WERI-Rb-1 (cell line): Measurements from ENCODE around the gene NUDCD3.

Experiments
- DNase-seq: peaks from one replicate; pipeline ENCODE4 v3.0.0-alpha.2; 2020
- H3K27ac ChIP-seq: fragments of 250-450 bp; sonication (Bioruptor Pico); 2 replicates; pipeline ENCODE4 v1.5.1; 2020; ENCODE audit warnings: mild to moderate bottlenecking, moderate library complexity
- H3K27me3 ChIP-seq: fragments of 250-450 bp; sonication (Bioruptor Pico); 2 replicates; pipeline ENCODE4 v1.5.1; 2021; ENCODE audit warnings: mild to moderate bottlenecking, low read depth, moderate library complexity; ENCODE audit not compliant: insufficient read depth, severe bottlenecking
- H3K36me3 ChIP-seq: fragments of 250-450 bp; sonication (Bioruptor Pico); 2 replicates; pipeline ENCODE4 v1.5.1; 2020; ENCODE audit warnings: mild to moderate bottlenecking, moderate library complexity
- H3K4me3 ChIP-seq: 2 replicates; pipeline ENCODE4 v1.5.1; 2011; ENCODE audit warnings: low read depth, mild to moderate bottlenecking, control low read depth, low read length
- H3K9me3 ChIP-seq: fragments of 250-450 bp; sonication (Bioruptor Pico); 2 replicates; pipeline ENCODE4 v1.5.1; 2021; ENCODE audit warnings: mild to moderate bottlenecking, moderate library complexity; ENCODE audit not compliant: severe bottlenecking
- TF ChIP-seq, protein P1 (sequence below): IDR thresholded peaks from 2 replicates; pipeline ENCODE4 v1.5.1; 2011; ENCODE audit warnings: low read depth, mild to moderate bottlenecking, control low read depth, inconsistent platforms, low read length

The NUDCD3 gene

DNA sequence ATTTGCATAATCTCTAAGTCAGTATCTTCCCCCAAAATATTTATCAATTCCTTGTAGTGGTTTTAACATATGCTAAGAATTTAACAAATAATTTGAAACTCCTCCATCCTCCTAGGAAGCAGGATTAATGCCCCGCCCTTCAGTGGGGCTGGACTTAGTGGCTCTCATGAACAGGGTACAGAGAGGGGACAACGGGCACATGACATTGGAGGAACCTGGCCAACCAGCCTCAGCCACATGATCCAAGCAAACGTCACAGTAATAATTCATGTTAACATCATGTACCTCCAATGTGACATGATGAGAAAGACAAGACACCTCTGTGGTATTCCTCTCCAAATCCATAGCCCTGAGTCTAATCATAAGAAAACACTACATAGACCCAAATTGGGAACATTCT lies 50.5 kb downstream of the NUDCD3 start:
- H3K9me3 ChIP-seq, result no peaks in the 10 kb centered on the region
- no peak overlapping the region for H3K4me3 ChIP-seq
- TF ChIP-seq, protein P1, sequence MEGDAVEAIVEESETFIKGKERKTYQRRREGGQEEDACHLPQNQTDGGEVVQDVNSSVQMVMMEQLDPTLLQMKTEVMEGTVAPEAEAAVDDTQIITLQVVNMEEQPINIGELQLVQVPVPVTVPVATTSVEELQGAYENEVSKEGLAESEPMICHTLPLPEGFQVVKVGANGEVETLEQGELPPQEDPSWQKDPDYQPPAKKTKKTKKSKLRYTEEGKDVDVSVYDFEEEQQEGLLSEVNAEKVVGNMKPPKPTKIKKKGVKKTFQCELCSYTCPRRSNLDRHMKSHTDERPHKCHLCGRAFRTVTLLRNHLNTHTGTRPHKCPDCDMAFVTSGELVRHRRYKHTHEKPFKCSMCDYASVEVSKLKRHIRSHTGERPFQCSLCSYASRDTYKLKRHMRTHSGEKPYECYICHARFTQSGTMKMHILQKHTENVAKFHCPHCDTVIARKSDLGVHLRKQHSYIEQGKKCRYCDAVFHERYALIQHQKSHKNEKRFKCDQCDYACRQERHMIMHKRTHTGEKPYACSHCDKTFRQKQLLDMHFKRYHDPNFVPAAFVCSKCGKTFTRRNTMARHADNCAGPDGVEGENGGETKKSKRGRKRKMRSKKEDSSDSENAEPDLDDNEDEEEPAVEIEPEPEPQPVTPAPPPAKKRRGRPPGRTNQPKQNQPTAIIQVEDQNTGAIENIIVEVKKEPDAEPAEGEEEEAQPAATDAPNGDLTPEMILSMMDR, result no peak
- DNase-seq, result no peak
- H3K36me3 ChIP-seq, result peaks cover 3% of the 10 kb centered on the region; the same call in 1 of the 2 replicates
- no peaks in the 10 kb centered on the region for H3K27me3 ChIP-seq
- no peak overlapping the region for H3K27ac ChIP-seq

DNA sequence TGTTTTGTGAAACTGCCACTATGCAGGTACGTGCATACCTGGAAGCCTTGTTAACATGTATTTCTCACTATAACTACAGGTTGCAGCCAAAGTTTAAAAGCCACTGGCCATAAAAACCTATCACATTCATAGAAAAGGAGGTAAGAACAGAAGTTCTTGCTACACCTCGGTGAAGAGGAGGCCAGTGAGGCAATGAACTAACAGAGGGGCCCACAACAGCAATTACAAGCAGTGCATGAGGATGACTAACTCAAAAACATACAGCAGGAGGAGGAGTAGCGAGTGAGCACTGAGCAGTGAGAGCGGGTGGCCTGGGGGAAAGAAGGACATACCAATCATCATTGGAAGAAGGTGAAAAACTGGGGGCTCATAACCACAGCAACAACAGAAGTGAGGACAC lies 51.6 kb downstream of the NUDCD3 start:
- H3K27ac ChIP-seq, result no peak overlapping the region
- no peak for DNase-seq
- H3K9me3 ChIP-seq, result no peaks in the 10 kb centered on the region
- TF ChIP-seq, protein P1, result no peak
- peaks cover 3% of the 10 kb centered on the region; the same call in 1 of the 2 replicates for H3K36me3 ChIP-seq
- no peaks in the 10 kb centered on the region for H3K27me3 ChIP-seq
- no peak overlapping the region for H3K4me3 ChIP-seq

DNA sequence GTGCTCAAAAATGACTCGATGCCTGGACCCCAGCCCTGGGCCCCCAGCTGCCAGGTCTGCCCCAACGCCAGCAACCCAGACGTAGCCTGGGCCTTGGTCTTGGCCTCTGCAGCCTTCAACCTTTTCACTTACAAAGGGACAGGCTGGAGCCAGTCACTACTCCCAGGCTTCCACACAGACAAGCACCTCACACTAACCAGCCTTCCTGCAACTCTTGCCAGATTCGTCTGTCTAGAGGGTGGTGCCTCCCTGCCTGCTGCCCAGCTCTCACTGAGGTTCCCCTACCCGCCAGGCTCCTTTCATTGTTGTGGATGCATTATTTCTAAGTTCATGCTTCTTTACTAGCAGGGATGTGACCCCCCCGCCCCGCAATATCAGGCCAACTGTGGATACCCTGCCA lies 56.3 kb downstream of the NUDCD3 start:
- Histone ChIP-seq H3K9me3 (no peaks in the 10 kb centered on the region), H3K4me3 (no peak overlapping the region), H3K36me3 (peaks cover 9% of the 10 kb centered on the region), H3K27ac (no peak overlapping the region), H3K27me3 (no peaks in the 10 kb centered on the region)
- no peak for DNase-seq
- TF ChIP-seq, protein P1, result no peak

DNA sequence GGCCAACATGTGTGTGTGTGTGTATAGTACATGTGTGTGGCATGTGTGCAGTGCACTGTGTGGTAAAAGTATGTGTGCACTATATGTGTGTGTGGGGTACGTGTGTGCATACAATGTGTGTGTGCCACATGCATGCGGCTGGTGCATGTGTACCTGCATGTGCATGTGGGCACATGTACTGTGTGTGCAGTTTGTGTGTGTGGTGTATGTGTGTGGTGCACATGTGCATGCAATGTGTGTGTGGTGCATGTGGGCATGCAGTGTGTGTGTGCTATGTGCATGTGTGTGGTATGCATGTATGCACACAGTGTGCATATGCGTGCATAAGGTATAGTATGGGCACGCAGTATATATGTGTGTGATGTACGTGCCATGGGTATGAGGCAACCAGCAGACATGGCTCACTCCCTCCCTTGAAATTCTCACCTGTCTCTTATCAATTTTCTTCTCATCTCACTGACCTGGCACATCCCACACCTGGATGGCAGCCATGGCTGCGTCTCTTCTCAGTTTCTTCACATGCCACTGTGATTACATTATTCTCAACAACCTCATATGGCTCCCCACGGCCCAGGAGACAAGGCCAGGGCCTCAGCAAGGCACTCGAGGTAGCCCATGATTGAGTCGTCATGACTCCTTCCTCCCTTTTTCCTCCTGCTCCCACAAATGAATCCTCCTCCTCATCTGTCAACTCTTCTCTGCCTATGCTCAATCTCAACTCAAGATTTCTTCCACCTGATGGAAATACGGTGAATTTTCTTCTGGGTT lies 57.0 kb downstream of the NUDCD3 start:
- Histone ChIP-seq H3K27me3 (no peaks in the 10 kb centered on the region), H3K36me3 (peaks cover 9% of the 10 kb centered on the region), H3K4me3 (no peak overlapping the region), H3K9me3 (no peaks in the 10 kb centered on the region), H3K27ac (no peak overlapping the region)
- TF ChIP-seq, protein P1, result no peak
- no peak for DNase-seq

DNA sequence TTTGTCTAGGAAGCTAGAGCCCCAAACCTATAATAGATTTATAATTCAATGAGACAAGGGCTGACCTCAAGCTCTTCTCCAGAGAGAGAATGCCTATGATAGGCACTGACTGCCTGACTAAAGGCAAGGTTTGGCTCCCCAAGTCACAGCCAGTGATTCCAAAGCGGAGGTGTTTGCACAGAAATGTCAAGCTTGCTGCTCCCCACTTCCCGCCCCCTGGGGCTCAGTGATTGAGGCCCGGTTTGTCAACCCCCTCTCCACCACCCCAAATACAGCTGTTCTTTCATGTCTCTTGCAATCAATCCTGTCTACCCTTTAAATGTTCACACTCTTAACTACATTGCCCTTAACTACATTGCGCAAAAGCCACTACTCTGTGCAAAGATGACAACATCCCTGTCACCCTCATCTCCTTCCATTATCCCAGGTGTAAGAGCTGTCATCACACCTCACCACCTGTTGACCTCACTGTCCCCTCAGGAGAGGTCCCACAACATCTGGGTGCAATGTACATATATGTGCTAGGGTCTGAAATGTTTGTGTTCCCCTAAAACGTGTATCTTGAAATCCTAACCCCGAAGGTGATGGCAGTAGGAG lies 58.0 kb downstream of the NUDCD3 start:
- no peak overlapping the region for H3K4me3 ChIP-seq
- no peak for DNase-seq
- no peaks in the 10 kb centered on the region for H3K9me3 ChIP-seq
- H3K27ac ChIP-seq, result no peak overlapping the region
- no peaks in the 10 kb centered on the region for H3K27me3 ChIP-seq
- peaks cover 9% of the 10 kb centered on the region for H3K36me3 ChIP-seq
- TF ChIP-seq, protein P1, result no peak
